Activated CD4-positive, alpha-beta memory T cell treated with anti-CD3 and anti-CD28 coated beads, Interleukin-2, amount 10 ng/mL, durations not matched to agents 7 days and 5 days (primary cell): Measurements from ENCODE around the gene FH. TPM values are rescaled to one million over a fixed set of nuclear protein-coding genes. Genes with fewer than 3 reads are reported as not detected.

ENCODE experiments used
- CTCF ChIA-PET: fragments of 350-600 bp; sonication (Branson Sonifier 250); formaldehyde crosslinking; loops from one replicate; lab custom pipeline; 2021; ENCODE audit warnings: antibody characterized with exemption, inconsistent platforms; lab: Charles Lee
- POLR2A ChIA-PET: fragments of 350-600 bp; sonication (Branson Sonifier 250); formaldehyde crosslinking; loops from one replicate; lab custom pipeline; 2021; ENCODE audit warnings: antibody characterized with exemption; lab: Charles Lee
- DNase-seq: peaks from one replicate; pipeline ENCODE4 v3.0.0-alpha.2; 2020
- H3K27ac Mint-ChIP-seq: one replicate; pipeline ENCODE4 v1.8.0; 2021; ENCODE audit warnings: mild to moderate bottlenecking, mixed read lengths
- H3K27me3 Mint-ChIP-seq: one replicate; pipeline ENCODE4 v1.8.0; 2021; ENCODE audit warnings: mixed read lengths
- H3K36me3 Mint-ChIP-seq: one replicate; pipeline ENCODE4 v1.8.0; 2021; ENCODE audit warnings: low read depth, mixed read lengths
- H3K4me1 Mint-ChIP-seq: one replicate; pipeline ENCODE4 v1.8.0; 2021; ENCODE audit warnings: mixed read lengths
- H3K4me3 Mint-ChIP-seq: one replicate; pipeline ENCODE4 v1.8.0; 2021; ENCODE audit warnings: mild to moderate bottlenecking, mixed read lengths
- H3K9me3 Mint-ChIP-seq: one replicate; pipeline ENCODE4 v1.8.0; 2021; ENCODE audit warnings: mixed read lengths
- total RNA-seq, 2 experiments: library from RNA; stranded (reverse); gene quantifications; one replicate each; pipeline ENCODE4 v1.2.3, GENCODE V29; 2021

FH gene
- total RNA-seq, 2 experiments from 2014 or later = 56.6 to 58.8 TPM

DNA sequence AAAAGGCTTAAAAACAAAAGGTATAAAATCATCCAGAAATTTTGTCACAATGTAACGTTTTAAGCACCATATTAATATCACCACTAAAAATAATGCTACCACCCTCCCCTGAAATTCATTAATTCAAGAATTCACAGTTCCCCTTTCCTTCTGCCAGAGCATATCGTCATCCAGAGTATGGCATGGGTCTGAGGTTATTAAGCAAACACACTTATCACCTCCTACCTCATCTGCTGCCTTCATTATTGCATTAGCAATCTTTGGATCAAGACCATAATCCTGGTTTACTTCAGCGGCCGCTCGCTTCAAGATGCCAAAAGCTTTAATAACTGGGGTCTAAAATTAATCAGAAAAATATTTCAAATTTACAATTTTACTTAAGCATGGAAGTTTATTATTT lies 6.2 kb downstream of the FH start:
- peaks cover 19% of the 10 kb centered on the region for H3K4me1 Mint-ChIP-seq
- CTCF ChIA-PET = interaction anchor here (1.0 to 1.4 kb wide), 3 partner anchors 14 to 19 kb away, joined by 3 to 5 read pairs (median 4); partner anchors contain the start of gene KMO
- POLR2A ChIA-PET = no interaction called here
- no peaks in the 10 kb centered on the region for H3K9me3 Mint-ChIP-seq
- DNase-seq = no peak
- H3K27me3 Mint-ChIP-seq = no peaks in the 10 kb centered on the region
- H3K27ac Mint-ChIP-seq = no peak overlapping the region
- H3K36me3 Mint-ChIP-seq = peaks cover 40% of the 10 kb centered on the region
- H3K4me3 Mint-ChIP-seq = no peak overlapping the region

DNA sequence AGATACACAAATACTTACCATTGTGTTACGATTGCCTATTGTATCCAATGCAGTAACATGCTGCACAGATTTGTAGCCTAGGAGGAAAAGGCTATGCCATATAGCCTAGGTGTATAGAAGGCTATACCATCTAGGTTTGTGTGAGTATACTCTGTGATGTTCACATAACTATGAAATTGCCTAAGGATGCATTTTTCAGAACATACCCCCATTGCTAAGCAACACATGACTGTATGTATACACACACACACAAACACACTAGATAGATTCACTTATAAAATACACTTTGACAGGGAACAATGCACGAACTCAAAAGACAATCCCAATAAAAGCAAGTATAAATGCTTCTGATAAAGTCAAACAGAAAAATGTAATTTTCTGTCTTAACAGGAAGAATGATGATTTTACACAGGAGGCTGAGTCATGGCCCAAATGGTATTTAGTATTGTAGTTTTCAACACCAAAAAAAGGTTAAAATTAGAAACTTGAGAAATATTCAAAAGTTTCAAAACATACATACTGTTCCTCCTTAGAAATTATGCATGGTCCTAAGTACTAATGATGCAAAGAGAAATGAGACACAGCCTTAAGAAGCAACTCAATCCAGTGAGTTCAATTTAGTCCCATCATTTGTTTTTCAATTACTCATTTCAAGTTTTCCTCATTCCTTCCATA lies 12.2 kb downstream of the FH start:
- Mint-ChIP-seq H3K27me3 (no peaks in the 10 kb centered on the region), H3K4me3 (no peak overlapping the region), H3K27ac (no peak overlapping the region), H3K9me3 (no peaks in the 10 kb centered on the region), H3K4me1 (no peaks in the 10 kb centered on the region), H3K36me3 (peaks cover 56% of the 10 kb centered on the region)
- no peak for DNase-seq
- ChIA-PET CTCF (no interaction called here), POLR2A (no interaction called here)

DNA sequence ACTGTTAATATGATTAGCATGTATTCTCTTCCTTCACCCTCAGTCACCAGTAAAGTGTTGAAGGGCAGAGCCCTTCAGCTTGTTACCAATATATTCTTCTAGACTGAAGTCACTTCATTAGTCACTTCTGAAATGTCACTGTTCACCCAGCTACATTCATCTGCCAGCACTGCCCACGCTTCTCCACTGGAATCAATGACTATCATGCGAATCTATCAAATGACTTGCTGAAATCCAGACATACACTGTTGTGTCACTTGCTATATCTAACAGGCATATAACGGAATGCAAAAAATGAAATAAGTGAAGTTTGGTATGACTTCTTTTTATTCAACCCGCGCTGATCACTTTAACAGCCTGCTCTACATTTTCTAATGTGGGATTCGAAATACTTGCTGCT lies 16.1 kb downstream of the FH start:
- Mint-ChIP-seq H3K9me3 (no peaks in the 10 kb centered on the region), H3K4me1 (no peaks in the 10 kb centered on the region), H3K36me3 (peaks cover 56% of the 10 kb centered on the region), H3K27me3 (no peaks in the 10 kb centered on the region), H3K27ac (no peak overlapping the region), H3K4me3 (no peak overlapping the region)
- CTCF ChIA-PET = no interaction called here
- POLR2A ChIA-PET = interaction anchor here (2.0 kb wide), 1 partner anchor 16 kb away, joined by 6 read pairs; the partner anchor contains the start of gene FH
- DNase-seq = no peak

DNA sequence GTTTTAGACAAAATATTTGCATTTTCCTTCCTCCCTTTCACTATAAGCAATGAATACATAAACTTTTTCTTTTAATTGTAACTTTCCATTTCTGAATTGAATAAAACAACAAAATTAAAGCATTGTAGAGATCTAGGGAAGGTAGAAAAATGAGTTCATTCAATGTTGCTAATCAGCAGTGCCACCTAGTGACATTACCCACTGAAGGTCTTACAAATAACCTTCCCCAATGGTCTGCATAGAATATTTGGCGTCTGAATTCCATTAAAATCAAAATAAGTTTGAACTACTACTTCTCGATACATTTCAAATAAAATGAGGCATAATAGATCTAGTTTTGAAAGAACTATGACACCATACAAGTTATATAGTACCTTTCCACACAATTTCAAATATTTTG lies 19.6 kb downstream of the FH start:
- Mint-ChIP-seq H3K27ac (no peak overlapping the region), H3K4me3 (no peak overlapping the region), H3K4me1 (no peaks in the 10 kb centered on the region), H3K9me3 (no peaks in the 10 kb centered on the region), H3K36me3 (peaks cover 56% of the 10 kb centered on the region), H3K27me3 (no peaks in the 10 kb centered on the region)
- CTCF ChIA-PET = interaction anchor here (0.9 to 1.2 kb wide), 2 partner anchors 14 to 195 kb away, joined by 3 read pairs; no protein-coding TSS in a partner anchor
- no peak for DNase-seq
- POLR2A ChIA-PET = no interaction called here

DNA sequence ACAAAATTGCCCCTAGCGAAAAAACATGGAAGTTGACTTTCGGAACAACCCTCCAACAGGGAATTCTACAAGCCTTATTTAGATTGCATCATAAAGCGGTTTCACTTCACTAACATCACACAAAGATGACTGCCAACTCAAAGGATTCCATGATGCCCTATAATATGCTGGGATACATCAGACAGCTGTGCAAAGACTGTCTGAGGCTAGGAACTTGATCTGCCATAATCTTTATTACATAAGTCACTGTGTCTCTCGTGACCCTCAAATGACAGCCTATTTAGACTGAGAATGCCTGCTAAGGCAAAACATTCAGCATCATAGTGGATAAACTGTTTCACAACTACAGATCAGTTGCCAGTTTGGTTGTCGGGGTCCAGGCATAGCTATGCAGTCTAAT lies 23.8 kb downstream of the FH start:
- DNase-seq = no peak
- Mint-ChIP-seq H3K27ac (no peak overlapping the region), H3K4me3 (no peak overlapping the region), H3K9me3 (no peaks in the 10 kb centered on the region), H3K36me3 (peaks cover 46% of the 10 kb centered on the region), H3K4me1 (no peaks in the 10 kb centered on the region), H3K27me3 (no peaks in the 10 kb centered on the region)
- POLR2A ChIA-PET = no interaction called here
- CTCF ChIA-PET = no interaction called here

DNA sequence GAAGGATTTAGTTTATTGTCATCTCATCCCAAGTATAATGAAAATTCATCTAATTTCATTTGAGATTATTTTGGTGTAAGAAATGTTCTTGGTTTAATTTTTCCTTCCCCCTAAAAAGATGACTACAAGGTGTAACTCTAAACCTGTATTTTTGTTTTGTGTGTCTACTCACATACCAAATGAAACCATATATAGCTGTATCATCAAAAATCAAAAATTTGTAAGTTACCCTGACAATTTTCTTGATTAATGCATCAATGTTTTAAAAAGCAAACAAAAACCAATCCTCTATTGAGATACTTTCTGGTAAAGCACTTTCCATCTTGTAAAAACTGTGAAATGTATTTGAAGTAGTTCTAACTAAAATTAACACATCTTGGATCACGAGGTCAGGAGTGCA lies 30.8 kb downstream of the FH start:
- ChIA-PET POLR2A (no interaction called here), CTCF (no interaction called here)
- no peaks in the 10 kb centered on the region for H3K27me3 Mint-ChIP-seq
- DNase-seq = no peak
- no peaks in the 10 kb centered on the region for H3K9me3 Mint-ChIP-seq
- no peak overlapping the region for H3K4me3 Mint-ChIP-seq
- H3K36me3 Mint-ChIP-seq = peaks cover 6% of the 10 kb centered on the region
- no peaks in the 10 kb centered on the region for H3K4me1 Mint-ChIP-seq
- no peak overlapping the region for H3K27ac Mint-ChIP-seq

DNA sequence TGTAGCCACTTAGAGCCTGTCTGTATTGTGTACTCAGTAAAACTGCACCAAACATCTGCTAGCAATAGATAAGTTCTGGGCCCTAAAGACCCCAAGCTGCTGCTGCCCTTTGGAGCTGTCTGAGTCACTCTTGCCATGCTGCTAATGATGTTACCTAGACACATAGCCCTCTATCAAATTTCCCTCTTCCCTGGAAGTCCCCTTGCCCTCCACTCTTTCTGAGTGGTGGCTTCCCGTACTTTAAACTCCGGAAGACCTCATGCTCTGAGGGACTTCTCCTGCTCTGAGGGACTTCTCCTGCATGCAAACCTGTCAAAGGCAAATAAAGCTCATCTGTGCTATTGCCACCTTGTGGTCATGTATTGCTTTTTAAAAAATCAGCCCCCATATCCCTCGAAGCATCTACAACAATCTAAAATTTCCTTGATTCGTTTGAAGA lies 34.0 kb downstream of the FH start:
- H3K27me3 Mint-ChIP-seq = peaks cover 2% of the 10 kb centered on the region
- no peak for DNase-seq
- H3K27ac Mint-ChIP-seq = no peak overlapping the region
- ChIA-PET CTCF (interaction anchor here (0.6 to 1.3 kb wide), 6 partner anchors 8 to 754 kb away, joined by 3 read pairs; no protein-coding TSS in a partner anchor), POLR2A (no interaction called here)
- no peaks in the 10 kb centered on the region for H3K4me1 Mint-ChIP-seq
- no peak overlapping the region for H3K4me3 Mint-ChIP-seq
- no peaks in the 10 kb centered on the region for H3K36me3 Mint-ChIP-seq
- H3K9me3 Mint-ChIP-seq = no peaks in the 10 kb centered on the region

DNA sequence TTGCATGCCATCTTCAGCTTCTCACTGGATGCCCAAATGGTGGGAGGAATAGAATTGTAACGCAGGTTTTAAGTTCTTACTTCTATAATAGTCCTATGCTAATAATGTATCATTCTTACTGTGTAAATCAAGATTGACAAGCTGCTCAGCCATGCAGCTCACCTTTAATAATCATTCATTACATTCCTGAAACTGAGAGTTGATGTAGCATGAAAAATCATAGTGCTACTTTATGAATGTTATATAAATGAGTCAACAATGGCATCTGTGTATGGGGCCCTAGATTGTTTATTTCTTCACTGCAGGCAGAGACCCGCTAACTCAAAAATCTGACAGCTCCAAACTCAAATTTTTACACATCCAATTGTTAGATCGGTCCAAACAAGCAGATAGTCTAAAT lies 34.4 kb downstream of the FH start:
- Mint-ChIP-seq H3K27me3 (peaks cover 5% of the 10 kb centered on the region), H3K4me1 (no peaks in the 10 kb centered on the region), H3K27ac (no peak overlapping the region), H3K36me3 (no peaks in the 10 kb centered on the region), H3K9me3 (no peaks in the 10 kb centered on the region), H3K4me3 (no peak overlapping the region)
- ChIA-PET POLR2A (no interaction called here), CTCF (interaction anchor here (0.9 to 1.3 kb wide), 5 partner anchors 9 to 126 kb away, joined by 3 read pairs; no protein-coding TSS in a partner anchor)
- DNase-seq = no peak

DNA sequence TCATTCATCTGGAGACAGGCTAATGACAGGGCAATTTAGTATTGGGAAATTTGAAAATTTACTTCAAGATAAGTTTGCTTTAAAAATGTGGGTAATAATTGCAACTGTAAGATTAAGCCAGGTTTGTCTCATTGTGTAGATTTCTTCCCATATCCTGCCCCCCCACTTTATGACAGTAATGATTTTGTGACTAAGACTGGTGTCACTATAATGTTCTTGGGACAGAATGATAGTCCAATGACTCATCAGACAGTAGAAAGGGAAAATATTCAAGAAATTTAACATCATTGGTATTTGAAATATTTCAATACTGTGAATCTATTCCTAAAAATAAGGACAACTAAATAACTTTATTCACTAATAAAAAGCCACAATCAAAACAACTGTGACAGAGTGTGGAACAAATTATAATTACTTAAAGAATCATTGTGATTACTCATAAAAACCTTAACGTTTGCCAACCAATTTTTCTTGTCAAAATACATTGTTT lies 36.7 kb downstream of the FH start:
- CTCF ChIA-PET = interaction anchor here (0.7 kb wide), 1 partner anchor 36 kb away, joined by 3 read pairs; no protein-coding TSS in a partner anchor

DNA sequence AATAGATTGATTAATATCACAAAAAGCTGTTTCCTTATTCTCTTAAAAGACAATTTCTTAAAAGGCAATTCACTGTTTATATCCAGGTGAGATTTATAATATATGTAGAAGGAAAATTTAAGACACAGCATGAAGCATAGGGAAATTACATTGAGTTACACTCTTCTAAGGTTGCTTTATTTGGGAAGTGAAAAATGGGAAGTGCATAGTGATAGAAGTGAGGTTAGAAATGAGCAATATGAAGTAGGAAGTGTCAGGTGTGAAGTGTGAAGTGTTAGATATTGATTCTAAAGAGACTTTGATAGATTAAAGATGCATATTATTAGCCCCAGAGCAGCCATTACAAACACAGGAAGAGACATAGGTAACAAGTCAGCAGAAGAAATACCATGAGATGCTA lies 40.3 kb downstream of the FH start:
- no peak overlapping the region for H3K4me3 Mint-ChIP-seq
- peaks cover 7% of the 10 kb centered on the region for H3K27me3 Mint-ChIP-seq
- H3K9me3 Mint-ChIP-seq = no peaks in the 10 kb centered on the region
- no peaks in the 10 kb centered on the region for H3K4me1 Mint-ChIP-seq
- H3K27ac Mint-ChIP-seq = no peak overlapping the region
- CTCF ChIA-PET = no interaction called here
- no peaks in the 10 kb centered on the region for H3K36me3 Mint-ChIP-seq
- DNase-seq = no peak
- POLR2A ChIA-PET = no interaction called here

More for the DNA sequence above, 36.7 kb downstream of the FH start:
- DNase-seq = no peak
- H3K36me3 Mint-ChIP-seq = no peaks in the 10 kb centered on the region
- H3K4me3 Mint-ChIP-seq = no peak overlapping the region
- no peaks in the 10 kb centered on the region for H3K9me3 Mint-ChIP-seq
- no peak overlapping the region for H3K27ac Mint-ChIP-seq
- POLR2A ChIA-PET = no interaction called here
- H3K4me1 Mint-ChIP-seq = no peaks in the 10 kb centered on the region
- H3K27me3 Mint-ChIP-seq = peaks cover 7% of the 10 kb centered on the region

DNA sequence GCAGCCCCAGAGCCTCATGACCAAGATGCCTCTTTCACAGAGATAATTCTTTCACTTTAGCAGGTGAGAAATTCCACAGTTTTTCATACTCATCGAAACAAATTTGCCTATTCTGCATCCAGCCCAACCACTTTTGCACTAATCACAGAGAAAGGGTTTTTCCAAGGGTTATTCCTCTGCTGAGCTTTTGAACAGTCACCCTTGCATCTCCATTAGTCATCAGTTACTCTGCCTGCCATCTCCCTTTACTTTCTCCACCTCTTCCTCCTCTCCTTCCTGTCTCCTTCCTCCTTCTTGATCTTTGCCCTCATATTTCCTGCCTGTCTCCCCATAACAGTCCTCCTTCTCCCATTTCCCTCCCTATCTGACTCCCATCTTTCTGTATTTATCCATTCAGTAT lies 43.9 kb downstream of the FH start:
- DNase-seq = no peak
- POLR2A ChIA-PET = no interaction called here
- Mint-ChIP-seq H3K27ac (no peak overlapping the region), H3K4me1 (no peaks in the 10 kb centered on the region), H3K9me3 (no peaks in the 10 kb centered on the region), H3K36me3 (no peaks in the 10 kb centered on the region), H3K27me3 (peaks cover 6% of the 10 kb centered on the region), H3K4me3 (no peak overlapping the region)
- CTCF ChIA-PET = no interaction called here

DNA sequence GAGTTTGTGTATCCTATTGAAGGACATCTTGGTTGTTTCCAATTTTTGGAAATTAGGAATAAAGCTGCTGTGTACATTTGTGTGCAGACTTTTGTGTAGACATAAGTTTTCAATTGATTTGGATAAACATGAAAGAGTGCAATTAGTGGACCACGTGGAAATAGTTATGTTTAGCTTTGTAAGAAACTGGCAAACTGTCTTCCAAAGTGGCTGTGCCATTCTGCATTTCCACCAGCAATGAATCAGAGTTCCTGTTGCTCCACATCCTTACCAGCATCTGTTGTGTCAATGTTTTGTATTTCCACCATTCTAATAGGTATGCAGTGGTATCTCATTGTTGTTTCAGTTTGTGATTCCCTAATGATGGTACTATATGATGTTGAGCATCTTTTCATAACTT lies 46.5 kb downstream of the FH start:
- H3K27me3 Mint-ChIP-seq = peaks cover 2% of the 10 kb centered on the region
- no peaks in the 10 kb centered on the region for H3K36me3 Mint-ChIP-seq
- no peak overlapping the region for H3K27ac Mint-ChIP-seq
- no peaks in the 10 kb centered on the region for H3K9me3 Mint-ChIP-seq
- no peak overlapping the region for H3K4me3 Mint-ChIP-seq
- POLR2A ChIA-PET = no interaction called here
- CTCF ChIA-PET = no interaction called here
- DNase-seq = no peak
- no peaks in the 10 kb centered on the region for H3K4me1 Mint-ChIP-seq

DNA sequence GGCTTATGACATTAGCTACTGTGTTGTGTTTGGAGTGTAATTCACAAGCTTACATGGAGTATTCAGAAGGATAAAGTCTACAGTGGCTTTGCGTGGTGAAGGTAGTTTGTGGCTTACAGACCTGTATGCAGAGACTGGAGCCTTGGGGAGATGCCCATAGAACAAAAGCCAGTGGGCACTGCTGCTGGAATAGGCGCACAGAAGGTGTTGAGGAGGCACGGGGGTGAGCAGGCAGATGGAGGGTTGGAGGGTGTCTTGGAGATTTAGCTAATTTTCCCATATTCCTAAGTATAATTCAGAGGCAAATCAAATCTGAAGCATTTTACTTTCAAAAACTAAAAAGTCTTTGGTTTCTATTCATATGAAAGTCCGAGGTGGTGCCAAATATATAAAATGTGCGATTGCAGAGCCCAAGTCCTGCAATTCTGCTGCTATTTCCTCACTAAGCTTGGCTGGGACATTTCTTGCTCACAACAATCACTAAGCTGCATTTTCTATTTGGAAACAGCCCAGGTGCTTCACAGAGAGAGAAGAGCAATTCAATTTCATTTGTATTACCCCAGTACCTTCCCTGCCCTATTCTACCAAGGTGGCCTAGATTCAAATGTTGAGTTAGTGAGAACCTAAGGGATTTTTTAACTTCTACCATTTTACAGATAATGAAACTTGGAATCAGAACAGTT lies 48.5 kb downstream of the FH start:
- peaks cover 2% of the 10 kb centered on the region for H3K27me3 Mint-ChIP-seq
- no peak overlapping the region for H3K4me3 Mint-ChIP-seq
- H3K9me3 Mint-ChIP-seq = no peaks in the 10 kb centered on the region
- no peaks in the 10 kb centered on the region for H3K4me1 Mint-ChIP-seq
- ChIA-PET POLR2A (no interaction called here), CTCF (no interaction called here)
- no peak overlapping the region for H3K27ac Mint-ChIP-seq
- no peak for DNase-seq
- H3K36me3 Mint-ChIP-seq = no peaks in the 10 kb centered on the region
